ENCODE measurements around the gene SMC5.
"Not testable (repeated sequence)": the region's sequence is repeated elsewhere in the genome, so short reads cannot be mapped to it uniquely, and the experiment has no call there.

The SMC5 gene

GRCh38 chr9:70258692-70259511 lies at the start of gene SMC5:
SMC5 (plus strand) TSS chr9:70258978; CDS start chr9:70259079, 101 bp downstream.
- peak; percentile 82 for DNase-seq (ENCODE audit: low read depth)

- DNase-seq (ENCODE audit: low read depth): no peak
Observed at GRCh38 chr9:70217029-70217428, 41.7 kb upstream of the SMC5 start.

- no peak for DNase-seq (ENCODE audit: low read depth)
Observed at GRCh38 chr9:70218767-70219166, 40.0 kb upstream of the SMC5 start.

- DNase-seq (ENCODE audit: low read depth): no peak
Observed at GRCh38 chr9:70220216-70220615, 38.6 kb upstream of the SMC5 start.

- DNase-seq (ENCODE audit: low read depth): no peak
Observed at GRCh38 chr9:70222354-70222753, 36.4 kb upstream of the SMC5 start.

GRCh38 chr9:70228118-70228517 lies 30.7 kb upstream of the SMC5 start:
- DNase-seq (ENCODE audit: low read depth): no peak

- no peak for DNase-seq (ENCODE audit: low read depth)
Observed at GRCh38 chr9:70228611-70229010, 30.2 kb upstream of the SMC5 start.

- DNase-seq (ENCODE audit: low read depth): no peak
Observed at GRCh38 chr9:70229026-70229425, 29.8 kb upstream of the SMC5 start.

- no peak for DNase-seq (ENCODE audit: low read depth)
Observed at GRCh38 chr9:70229579-70229978, 29.2 kb upstream of the SMC5 start.

- DNase-seq (ENCODE audit: low read depth): no peak
Observed at GRCh38 chr9:70232476-70232875, 26.3 kb upstream of the SMC5 start.

GRCh38 chr9:70234208-70234607 lies 24.6 kb upstream of the SMC5 start:
- not testable (repeated sequence) for DNase-seq (ENCODE audit: low read depth)

GRCh38 chr9:70245952-70246351 lies 12.8 kb upstream of the SMC5 start:
- not testable (repeated sequence) for DNase-seq (ENCODE audit: low read depth)

GRCh38 chr9:70250221-70250620 lies 8.6 kb upstream of the SMC5 start:
- DNase-seq (ENCODE audit: low read depth): no peak

- DNase-seq (ENCODE audit: low read depth): no peak
Observed at GRCh38 chr9:70255486-70255885, 3.3 kb upstream of the SMC5 start.

- no peak for DNase-seq (ENCODE audit: low read depth)
Observed at GRCh38 chr9:70256123-70256551, 2.6 kb upstream of the SMC5 start.

GRCh38 chr9:70257502-70257901 lies 1.3 kb upstream of the SMC5 start:
- no peak for DNase-seq (ENCODE audit: low read depth)

- no peak for DNase-seq (ENCODE audit: low read depth)
Observed at GRCh38 chr9:70257991-70258691, 637 bp upstream of the SMC5 start.

- DNase-seq (ENCODE audit: low read depth): no peak
Observed at GRCh38 chr9:70259512-70259802, 679 bp downstream of the SMC5 start.

GRCh38 chr9:70260007-70260443 lies 1.2 kb downstream of the SMC5 start:
- DNase-seq (ENCODE audit: low read depth): no peak

GRCh38 chr9:70260606-70261005 lies 1.8 kb downstream of the SMC5 start:
- no peak for DNase-seq (ENCODE audit: low read depth)

- DNase-seq (ENCODE audit: low read depth): no peak
Observed at GRCh38 chr9:70261131-70261870, 2.5 kb downstream of the SMC5 start.

GRCh38 chr9:70262366-70262765 lies 3.6 kb downstream of the SMC5 start:
- no peak for DNase-seq (ENCODE audit: low read depth)

- no peak for DNase-seq (ENCODE audit: low read depth)
Observed at GRCh38 chr9:70262948-70263347, 4.2 kb downstream of the SMC5 start.
